GM21526 (cell line): Measurements from ENCODE around the gene MAP6.
"Not testable (repeated sequence)": the region's sequence is repeated elsewhere in the genome, so short reads cannot be mapped to it uniquely, and the experiment has no call there.

ENCODE experiments used
- ATAC-seq: cut with Tn5 transposase; IDR thresholded peaks from one replicate; pipeline ENCODE4 v1.9.1; 2021; ENCODE audit warnings: moderate library complexity; ENCODE audit not compliant: unreplicated experiment, low FRiP score

Gene MAP6

GRCh38 chr11:75668451-75669297, at the start of gene MAP6:
MAP6 (minus strand) TSS chr11:75669038; CDS start chr11:75668369, 669 bp downstream.
- ATAC-seq, result no peak

DNA sequence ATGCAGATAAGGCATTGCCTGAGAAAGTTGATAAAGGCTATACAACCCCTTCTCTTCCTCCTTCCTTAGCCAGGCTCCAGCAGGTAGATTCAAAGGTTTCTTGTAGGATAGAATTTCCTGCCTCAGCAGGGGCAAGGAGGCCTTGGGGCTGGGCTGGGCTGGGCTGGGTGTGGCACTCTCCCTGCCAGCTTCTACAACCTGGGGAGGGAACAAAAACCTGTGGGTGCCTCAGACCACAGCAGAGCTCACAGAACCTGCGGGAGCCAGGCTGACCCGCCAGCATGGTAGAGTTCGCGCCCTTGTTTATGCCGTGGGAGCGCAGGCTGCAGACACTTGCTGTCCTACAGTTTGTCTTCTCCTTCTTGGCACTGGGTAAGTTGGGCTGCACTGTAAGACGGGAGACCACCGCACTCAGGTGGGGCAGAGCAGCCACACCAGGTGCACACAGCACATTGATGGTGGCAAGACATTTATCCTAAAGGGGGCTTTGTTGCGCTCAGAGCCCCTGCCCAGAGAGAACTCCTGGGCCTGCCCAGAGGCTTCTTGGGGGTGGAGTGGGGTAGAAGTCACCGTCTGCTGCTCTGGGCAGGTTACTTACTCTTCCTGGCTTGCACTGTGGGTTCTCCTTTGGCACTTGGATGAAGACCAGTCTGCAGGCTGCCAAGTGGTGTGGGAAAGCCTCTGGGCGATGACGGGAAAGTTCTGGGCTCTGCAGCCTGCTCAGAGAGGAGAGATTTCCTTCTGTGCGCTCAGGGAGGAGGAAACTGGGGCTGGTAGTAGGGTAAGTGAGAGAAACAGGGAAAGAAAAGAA, 49.0 kb upstream of the MAP6 start, which contains the start of gene MOGAT2:
MOGAT2 (plus strand) TSS at position 231 of the 811 bp plus-strand sequence; CDS start at position 282, 51 bp downstream.
- ATAC-seq, result no peak

DNA sequence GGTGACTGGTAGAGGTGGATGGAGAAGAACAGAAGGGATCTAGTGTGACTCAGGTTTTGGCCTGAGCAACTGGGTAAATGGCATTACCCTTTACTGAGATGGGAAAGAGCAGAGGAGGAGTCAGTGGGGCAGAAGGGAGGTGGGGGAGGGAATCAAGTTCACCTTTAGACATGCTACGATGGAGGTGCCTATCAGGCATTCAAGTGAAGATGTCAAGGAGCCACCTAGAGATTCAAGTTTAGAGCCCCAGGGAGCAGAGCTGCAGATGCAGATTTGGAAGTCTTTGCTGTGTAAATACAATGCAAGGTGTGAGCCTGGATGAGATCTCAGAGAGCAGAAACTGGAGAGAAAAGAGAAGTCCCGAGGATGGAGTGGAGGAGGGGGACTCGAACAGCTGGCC, 47.8 kb upstream of the MAP6 start:
- ATAC-seq, result no peak

DNA sequence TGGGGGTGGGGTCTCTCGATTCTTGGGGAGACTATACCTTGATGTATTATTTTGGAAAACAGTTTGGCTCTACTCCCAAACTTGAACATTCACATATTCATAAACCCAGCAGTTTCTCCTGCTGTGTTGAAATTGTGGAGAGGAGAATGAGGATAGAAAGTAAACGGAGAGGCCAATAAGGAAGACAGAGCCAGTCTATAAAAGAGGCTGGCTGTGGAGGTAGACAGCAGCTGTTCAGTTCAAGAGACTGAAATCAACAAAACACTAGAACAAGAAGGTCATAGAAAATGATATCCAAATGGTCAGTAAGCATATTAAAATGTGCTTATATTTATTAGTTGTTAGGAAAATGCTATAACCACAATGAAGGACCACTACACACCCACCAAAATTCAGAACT, 46.9 kb upstream of the MAP6 start:
- ATAC-seq, result no peak

DNA sequence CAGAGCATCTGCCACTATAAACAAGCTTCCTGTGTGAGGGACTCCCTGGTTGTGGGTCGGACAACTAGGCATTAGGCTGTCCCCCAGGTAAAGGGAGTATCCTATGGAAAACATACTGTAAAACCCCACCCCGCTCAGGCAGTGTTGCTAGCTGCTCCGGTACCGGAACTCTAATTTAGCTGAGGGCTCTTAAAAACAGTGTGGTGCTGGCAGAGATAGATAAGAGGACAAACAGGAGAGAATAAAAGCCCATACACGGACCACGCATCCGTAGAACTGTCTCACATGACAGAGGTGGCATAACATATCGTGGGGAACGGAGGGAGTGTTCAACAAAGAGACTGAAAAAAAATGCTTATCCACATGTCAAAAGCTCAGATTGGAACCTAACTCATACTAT, 45.4 kb upstream of the MAP6 start:
- ATAC-seq, result no peak

DNA sequence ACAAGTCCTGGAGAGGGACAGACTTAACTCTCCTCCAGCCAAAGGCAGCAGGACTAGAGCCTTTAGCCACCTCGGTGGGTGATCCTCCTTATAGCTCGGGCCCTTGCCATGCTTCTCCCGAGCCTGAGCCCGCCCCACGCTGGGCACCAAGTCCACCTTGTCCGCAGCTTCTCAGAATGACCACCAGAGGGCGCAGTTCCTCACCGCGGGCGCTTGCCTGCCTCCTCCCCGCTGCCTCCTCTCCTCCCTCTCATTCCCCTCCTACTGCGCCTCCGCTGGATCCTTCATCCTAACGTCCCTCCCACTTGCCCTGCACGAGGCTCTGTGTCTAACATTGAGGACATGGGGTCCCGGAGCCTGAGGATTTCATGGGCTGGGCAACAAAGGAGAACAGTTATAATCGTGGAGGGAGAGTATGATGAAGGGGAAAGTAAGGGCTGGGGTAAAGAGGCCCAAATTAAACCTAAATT, 37.5 kb upstream of the MAP6 start:
- ATAC-seq, result no peak

- ATAC-seq, result no peak
Measured at GRCh38 chr11:75705541-75705940, 36.7 kb upstream of the MAP6 start.

- ATAC-seq, result no peak
Measured at GRCh38 chr11:75703695-75704237, 34.9 kb upstream of the MAP6 start.

GRCh38 chr11:75700940-75701339, 32.1 kb upstream of the MAP6 start:
- ATAC-seq, result no peak

- no peak for ATAC-seq
Measured at GRCh38 chr11:75697906-75698581, 29.2 kb upstream of the MAP6 start.

- no peak for ATAC-seq
Measured at GRCh38 chr11:75691804-75692203, 23.0 kb upstream of the MAP6 start.

DNA sequence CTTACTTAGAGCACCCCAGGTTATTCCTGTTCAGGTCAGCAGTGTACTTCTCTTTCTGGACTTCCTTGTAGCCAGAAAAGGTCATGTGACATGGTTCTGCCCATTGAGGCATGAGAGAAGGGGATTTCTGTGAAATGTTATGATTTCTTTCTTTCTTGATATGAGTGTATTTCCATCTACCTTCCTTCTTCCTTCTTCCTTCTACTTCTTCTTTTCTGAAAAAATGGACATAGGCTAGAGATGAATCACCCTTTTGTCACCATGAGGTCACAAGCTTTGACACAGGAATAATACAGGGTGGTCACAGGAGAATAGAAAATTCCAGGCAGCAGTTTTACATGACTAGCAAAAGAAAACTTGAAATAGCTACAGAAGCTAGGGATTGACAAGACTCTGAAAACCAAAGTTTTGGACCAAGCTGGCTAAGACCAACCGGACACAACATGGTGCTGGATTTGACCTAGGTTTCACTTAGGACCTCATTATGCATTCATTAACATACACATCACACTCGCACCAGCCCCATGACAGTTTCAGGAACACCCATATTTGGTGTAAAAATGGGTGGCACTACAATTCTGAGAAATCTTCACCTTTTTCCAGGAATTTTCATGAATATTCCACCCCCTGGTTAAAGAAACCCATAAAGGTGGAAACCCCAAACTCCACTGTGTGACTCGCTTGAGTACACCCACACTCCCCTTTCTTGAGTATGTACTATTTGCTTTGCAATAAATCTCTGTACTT, 21.2 kb upstream of the MAP6 start:
- no peak for ATAC-seq

GRCh38 chr11:75683856-75684255, 15.0 kb upstream of the MAP6 start:
- ATAC-seq, result not testable (repeated sequence)

DNA sequence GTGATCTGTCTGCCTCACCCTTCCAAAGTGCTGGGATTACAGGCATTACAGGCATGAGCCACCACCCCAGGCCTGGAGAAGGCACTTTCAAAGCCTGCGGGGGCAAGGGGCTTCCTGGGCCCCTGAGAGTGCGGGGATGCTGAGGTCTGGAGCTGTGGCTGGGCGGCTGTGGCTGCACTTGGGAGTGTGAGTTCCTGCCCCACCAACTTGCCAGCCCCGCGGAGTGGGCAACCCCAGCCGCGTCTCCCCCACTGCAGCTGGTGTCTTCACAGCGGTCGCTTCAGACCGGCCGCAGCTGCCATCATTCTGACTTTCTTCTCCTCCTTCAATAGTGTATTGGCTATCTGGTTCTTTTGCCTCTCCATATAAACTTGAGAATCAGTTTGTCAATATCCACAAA, 10.7 kb upstream of the MAP6 start:
- ATAC-seq, result no peak

GRCh38 chr11:75678620-75679259, 9.9 kb upstream of the MAP6 start:
- no peak for ATAC-seq

DNA sequence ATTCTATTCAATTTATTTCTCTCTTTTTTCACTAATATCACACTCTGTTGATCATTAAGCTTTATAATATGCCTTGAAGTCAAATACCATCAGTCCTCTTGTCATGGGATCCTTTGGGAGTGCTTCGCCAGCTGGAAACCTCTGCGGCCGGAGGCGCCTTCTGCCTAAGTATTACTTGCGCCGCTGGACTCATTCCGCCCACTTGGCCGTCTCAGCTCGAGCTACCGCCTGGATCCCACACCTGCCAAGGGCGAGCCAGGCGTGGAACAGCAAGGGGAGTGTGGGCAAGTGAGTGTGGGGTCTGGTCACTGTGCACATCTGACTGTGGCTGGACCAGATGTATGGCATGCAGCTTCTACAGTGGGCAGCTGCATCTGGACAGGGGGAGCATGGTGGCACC, 9.1 kb upstream of the MAP6 start:
- no peak for ATAC-seq

DNA sequence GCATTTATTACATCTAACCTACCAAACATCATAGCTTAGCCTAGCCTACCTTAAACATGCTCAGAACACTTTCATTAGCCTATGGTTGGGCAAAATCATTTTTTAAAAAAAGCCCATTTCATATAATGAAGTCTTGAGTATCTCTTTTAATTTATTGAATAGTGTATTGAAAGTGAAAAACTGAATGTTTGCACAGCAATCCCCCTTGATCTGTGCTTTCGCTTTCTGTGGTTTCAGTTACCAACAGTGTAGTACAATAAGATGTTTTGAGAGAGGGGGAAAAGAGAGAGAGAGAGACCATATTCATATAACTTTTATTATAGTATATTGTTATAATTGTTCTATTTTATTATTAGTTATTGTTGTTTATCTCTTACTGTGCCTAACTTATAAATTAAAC, 8.4 kb upstream of the MAP6 start:
- no peak for ATAC-seq

- ATAC-seq, result no peak
Measured at GRCh38 chr11:75673977-75674582, 5.2 kb upstream of the MAP6 start.

- ATAC-seq, result no peak
Measured at GRCh38 chr11:75667831-75668450, 897 bp downstream of the MAP6 start.
